Measurements from ENCODE around the gene MRTO4. TPM values are rescaled to one million over a fixed set of nuclear protein-coding genes. Genes with fewer than 3 reads are reported as not detected.
"Not testable (repeated sequence)": the region's sequence is repeated elsewhere in the genome, so short reads cannot be mapped to it uniquely, and the experiment has no call there.

The MRTO4 gene
- total and polyA plus RNA-seq, 8 donors = 17.6 to 34.6 (median 30.9) TPM

- Histone ChIP-seq H3K36me3 (peaks cover 0 to 47% of the 10 kb centered on the region in 2 donors), H3K9me3 (no peaks in the 10 kb centered on the region), H3K4me1 (peaks cover 9 to 36% of the 10 kb centered on the region in 2 donors), H3K4me3 (no peak overlapping the region), H3K27ac (no peak overlapping the region), H3K27me3 (no peaks in the 10 kb centered on the region)
- DNase-seq (no peak), ATAC-seq (no peak)
- intact Hi-C loops (cut with DNase I) = no loop called here
- no peak for TF ChIP-seq CTCF (IDR thresholded peaks at IDR 0.05)
Observed at GRCh38 chr1:19213580-19213979, 38.0 kb upstream of the MRTO4 start.

GRCh38 chr1:19216585-19216984 is 35.0 kb upstream of the MRTO4 start:
- intact Hi-C loops (cut with DNase I); H3K4me3 ChIP-seq; H3K27ac ChIP-seq; ATAC-seq; DNase-seq; H3K27me3 ChIP-seq; H3K9me3 ChIP-seq: not testable (repeated sequence)
- peaks cover 0 to 77% of the 10 kb centered on the region in 2 donors for H3K36me3 ChIP-seq
- peaks cover under 1 to 31% of the 10 kb centered on the region in 2 donors for H3K4me1 ChIP-seq

- Histone ChIP-seq H3K9me3 (no peaks in the 10 kb centered on the region), H3K27ac (no peak overlapping the region), H3K36me3 (peaks cover 0 to 98% of the 10 kb centered on the region in 2 donors), H3K4me3 (no peak overlapping the region), H3K27me3 (no peaks in the 10 kb centered on the region), H3K4me1 (peaks cover 0 to 14% of the 10 kb centered on the region in 2 donors)
- DNase-seq (no peak), ATAC-seq (no peak)
- intact Hi-C loops (cut with DNase I) = no loop called here
- no peak for TF ChIP-seq CTCF (IDR thresholded peaks at IDR 0.05)
Observed at GRCh38 chr1:19219451-19219850, 32.2 kb upstream of the MRTO4 start.

- intact Hi-C loops (cut with DNase I) = no loop called here
- no peak overlapping the region for H3K4me3 ChIP-seq
- no peak for TF ChIP-seq CTCF (IDR thresholded peaks at IDR 0.05)
- no peak for ATAC-seq
- no peaks in the 10 kb centered on the region for H3K27me3 ChIP-seq
- H3K9me3 ChIP-seq = no peaks in the 10 kb centered on the region
- peaks cover 0 to 14% of the 10 kb centered on the region in 2 donors for H3K4me1 ChIP-seq
- peak overlapping the region in 1 of 2 donors; percentile 20 for H3K27ac ChIP-seq
- H3K36me3 ChIP-seq = peaks cover 0 to 98% of the 10 kb centered on the region in 2 donors
- no peak for DNase-seq
Observed at GRCh38 chr1:19220080-19220846, 31.3 kb upstream of the MRTO4 start.

GRCh38 chr1:19220991-19221390 is 30.6 kb upstream of the MRTO4 start:
- Histone ChIP-seq H3K27me3 (no peaks in the 10 kb centered on the region), H3K9me3 (no peaks in the 10 kb centered on the region), H3K36me3 (peaks cover 0 to 98% of the 10 kb centered on the region in 2 donors), H3K27ac (peak overlapping the region in 1 of 2 donors; percentile 20), H3K4me1 (peaks cover 0 to 14% of the 10 kb centered on the region in 2 donors), H3K4me3 (no peak overlapping the region)
- intact Hi-C loops (cut with DNase I) = no loop called here
- ATAC-seq (peak; percentile 49), DNase-seq (peak in 1 of 4 donors; percentile 61)
- no peak for TF ChIP-seq CTCF (IDR thresholded peaks at IDR 0.05)

Measured in left lung (tissue), 10 donors.